HG03378 (cell line): ENCODE measurements around the gene POTEG.
"Not testable (repeated sequence)": the region's sequence is repeated elsewhere in the genome, so short reads cannot be mapped to it uniquely, and the experiment has no call there.

Experiments
- ATAC-seq: cut with Tn5 transposase; IDR thresholded peaks from one replicate; pipeline ENCODE4 v1.9.1; 2021; ENCODE audit warnings: mild to moderate bottlenecking, moderate library complexity; ENCODE audit not compliant: unreplicated experiment

The POTEG gene

GRCh38 chr14:19374451-19374903 lies 59.7 kb downstream of the POTEG start:
- not testable (repeated sequence) for ATAC-seq

GRCh38 chr14:19372813-19373500 lies 61.2 kb downstream of the POTEG start:
- ATAC-seq, result not testable (repeated sequence)

- ATAC-seq, result not testable (repeated sequence)
These were observed 62.4 kb downstream of the POTEG start for GRCh38 chr14:19371767-19372166.

GRCh38 chr14:19362803-19363202 lies 71.3 kb downstream of the POTEG start:
- not testable (repeated sequence) for ATAC-seq

GRCh38 chr14:19362323-19362722 lies 71.8 kb downstream of the POTEG start:
- ATAC-seq, result not testable (repeated sequence)

- ATAC-seq, result not testable (repeated sequence)
These were observed 72.4 kb downstream of the POTEG start for GRCh38 chr14:19361636-19362253.

GRCh38 chr14:19360937-19361635 lies 73.1 kb downstream of the POTEG start:
- not testable (repeated sequence) for ATAC-seq
